ENCODE results near the gene BRINP2.

DNA sequence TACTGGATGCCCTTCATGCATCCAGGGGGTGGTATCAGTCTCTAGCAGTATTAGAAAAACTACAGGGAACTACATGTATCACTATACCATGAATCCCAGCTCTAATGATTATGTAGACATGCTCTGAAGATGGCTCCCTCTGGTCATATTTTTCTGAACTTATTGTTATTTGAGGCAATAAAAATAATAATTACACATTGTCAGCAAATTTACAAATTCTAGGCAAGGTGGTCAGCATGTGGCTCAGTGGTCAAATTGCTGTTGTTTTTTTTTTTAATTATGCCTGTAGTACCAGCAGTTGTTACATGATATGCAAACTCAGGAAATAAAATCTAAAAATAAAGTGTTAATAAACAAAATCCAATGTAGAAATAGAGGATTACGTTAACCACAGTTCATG lies 28.7 kb upstream of the BRINP2 start:
- TF ChIP-seq, protein P1, sequence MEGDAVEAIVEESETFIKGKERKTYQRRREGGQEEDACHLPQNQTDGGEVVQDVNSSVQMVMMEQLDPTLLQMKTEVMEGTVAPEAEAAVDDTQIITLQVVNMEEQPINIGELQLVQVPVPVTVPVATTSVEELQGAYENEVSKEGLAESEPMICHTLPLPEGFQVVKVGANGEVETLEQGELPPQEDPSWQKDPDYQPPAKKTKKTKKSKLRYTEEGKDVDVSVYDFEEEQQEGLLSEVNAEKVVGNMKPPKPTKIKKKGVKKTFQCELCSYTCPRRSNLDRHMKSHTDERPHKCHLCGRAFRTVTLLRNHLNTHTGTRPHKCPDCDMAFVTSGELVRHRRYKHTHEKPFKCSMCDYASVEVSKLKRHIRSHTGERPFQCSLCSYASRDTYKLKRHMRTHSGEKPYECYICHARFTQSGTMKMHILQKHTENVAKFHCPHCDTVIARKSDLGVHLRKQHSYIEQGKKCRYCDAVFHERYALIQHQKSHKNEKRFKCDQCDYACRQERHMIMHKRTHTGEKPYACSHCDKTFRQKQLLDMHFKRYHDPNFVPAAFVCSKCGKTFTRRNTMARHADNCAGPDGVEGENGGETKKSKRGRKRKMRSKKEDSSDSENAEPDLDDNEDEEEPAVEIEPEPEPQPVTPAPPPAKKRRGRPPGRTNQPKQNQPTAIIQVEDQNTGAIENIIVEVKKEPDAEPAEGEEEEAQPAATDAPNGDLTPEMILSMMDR (IDR thresholded peaks at IDR 0.05), result no peak
- TF ChIP-seq POLR2A (IDR thresholded peaks at IDR 0.05), result no peak

All from esophagus squamous epithelium (tissue), 4 donors.